IMR-90 (cell line): ENCODE data around the gene NLGN1. TPM values are rescaled to one million over a fixed set of nuclear protein-coding genes. Genes with fewer than 3 reads are reported as not detected.

Experiments used
- ATAC-seq: fragments of 200-7000 bp; cut with Tn5 transposase; 2 replicates; pipeline ENCODE4 v1.9.1; 2020; ENCODE audit warnings: low read depth, mild to moderate bottlenecking, moderate library complexity
- BruUV-seq: library from RNA; stranded (reverse); fragments of 400-500 nt; replicated peaks from 2 replicates; lab custom pipeline; 2021; lab: Mats Ljungman, UMichigan
- CTCF ChIA-PET: fragments of 300-600 bp; formaldehyde crosslinking; extraction: SDS; loops from one replicate; lab custom pipeline; 2021; ENCODE audit warnings: antibody characterized with exemption; lab: Yijun Ruan, JAX
- POLR2A ChIA-PET: fragments of 300-600 bp; sonication (Branson Sonifier 250); formaldehyde crosslinking; loops from one replicate; lab custom pipeline; 2022; ENCODE audit warnings: antibody characterized with exemption; ENCODE audit not compliant: unreplicated experiment; lab: Charles Lee
- DNase-seq: peaks from one replicate; pipeline ENCODE4 v3.0.0; 2013
- H2AFZ ChIP-seq: replicated peaks from 2 replicates; pipeline ENCODE3; 2013; ENCODE audit warnings: low read length, mild to moderate bottlenecking; ENCODE audit not compliant: poor library complexity
- H2AK5ac ChIP-seq: 2 replicates; pipeline ENCODE4 v1.6.1; 2013; ENCODE audit warnings: low read depth, low read length, inconsistent platforms
- H2AK9ac ChIP-seq: replicated peaks from 2 replicates; pipeline ENCODE3; 2013; ENCODE audit warnings: mild to moderate bottlenecking, low read depth, low read length, moderate library complexity; ENCODE audit not compliant: poor library complexity
- H2BK120ac ChIP-seq: 2 replicates; pipeline ENCODE4 v1.6.1; 2013; ENCODE audit warnings: low read depth, low read length, inconsistent platforms
- H2BK15ac ChIP-seq: 3 replicates; pipeline ENCODE4 v1.6.1; 2013; ENCODE audit warnings: low read depth, low read length, inconsistent platforms
- H2BK20ac ChIP-seq: 2 replicates; pipeline ENCODE4 v1.6.1; 2013; ENCODE audit warnings: low read depth, mild to moderate bottlenecking, inconsistent platforms, low read length, moderate library complexity
- H2BK5ac ChIP-seq: 2 replicates; pipeline ENCODE4 v1.6.1; 2013; ENCODE audit warnings: mild to moderate bottlenecking, low read depth, low read length, inconsistent platforms; ENCODE audit not compliant: poor library complexity, severe bottlenecking
- H3K14ac ChIP-seq: replicated peaks from 2 replicates; pipeline ENCODE4 v1.6.1; 2013; ENCODE audit warnings: low read depth, low read length, inconsistent platforms
- H3K18ac ChIP-seq: 2 replicates; pipeline ENCODE4 v1.6.1; 2013; ENCODE audit warnings: low read depth, low read length, control low read depth
- H3K23ac ChIP-seq: 2 replicates; pipeline ENCODE4 v1.6.1; 2013; ENCODE audit warnings: low read depth, low read length, inconsistent platforms
- H3K27ac ChIP-seq: 2 replicates; pipeline ENCODE4 v1.5.1; 2013; ENCODE audit warnings: mild to moderate bottlenecking, control low read depth, low read length; ENCODE audit not compliant: insufficient read depth
- H3K27me3 ChIP-seq: 2 replicates; pipeline ENCODE4 v1.6.1; 2013; ENCODE audit warnings: low read length; ENCODE audit not compliant: control insufficient read depth, insufficient read depth
- H3K36me3 ChIP-seq: 2 replicates; pipeline ENCODE4 v1.6.1; 2013; ENCODE audit warnings: low read length, mixed read lengths; ENCODE audit not compliant: control insufficient read depth, insufficient read depth
- H3K4ac ChIP-seq: 2 replicates; pipeline ENCODE4 v1.6.1; 2013; ENCODE audit warnings: low read depth, low read length, inconsistent platforms
- H3K4me1 ChIP-seq: 2 replicates; pipeline ENCODE4 v1.6.1; 2013; ENCODE audit warnings: low read length, mixed read lengths; ENCODE audit not compliant: control insufficient read depth, insufficient read depth
- H3K4me2 ChIP-seq: 2 replicates; pipeline ENCODE4 v1.6.1; 2013; ENCODE audit warnings: low read depth, mild to moderate bottlenecking, control low read depth, low read length, moderate library complexity
- H3K4me3 ChIP-seq: 2 replicates; pipeline ENCODE4 v1.5.1; 2013; ENCODE audit warnings: low read depth, mild to moderate bottlenecking, control low read depth, low read length, moderate library complexity; ENCODE audit not compliant: insufficient read depth
- H3K56ac ChIP-seq: 2 replicates; pipeline ENCODE4 v1.6.1; 2013; ENCODE audit warnings: low read length, inconsistent platforms; ENCODE audit not compliant: insufficient read depth; ENCODE audit errors: extremely low read depth
- H3K79me1 ChIP-seq, 2 experiments: 2 replicates each; pipeline ENCODE4 v1.6.1; 2013; ENCODE audit warnings: low read length in 2 of 2, inconsistent platforms in 1 of 2, low read depth in 1 of 2
- H3K9ac ChIP-seq: 2 replicates; pipeline ENCODE4 v1.6.1; 2013; ENCODE audit warnings: low read depth, low read length, control low read depth
- H3K9me1 ChIP-seq: 2 replicates; pipeline ENCODE4 v1.6.1; 2013; ENCODE audit warnings: low read length, inconsistent platforms; ENCODE audit not compliant: insufficient read depth
- H3K9me3 ChIP-seq: 2 replicates; pipeline ENCODE4 v1.6.1; 2013; ENCODE audit warnings: low read length; ENCODE audit not compliant: control insufficient read depth, insufficient read depth
- H4K20me1 ChIP-seq: 2 replicates; pipeline ENCODE4 v1.6.1; 2013; ENCODE audit warnings: low read length, inconsistent platforms; ENCODE audit not compliant: insufficient read depth
- H4K5ac ChIP-seq: 2 replicates; pipeline ENCODE4 v1.6.1; 2013; ENCODE audit warnings: mild to moderate bottlenecking, low read depth, low read length, control low read depth
- H4K8ac ChIP-seq, 2 experiments: 2 replicates each; pipeline ENCODE4 v1.6.1; 2013; ENCODE audit warnings: low read depth in 2 of 2, low read length in 2 of 2, control low read depth in 1 of 2, inconsistent platforms in 1 of 2
- H4K91ac ChIP-seq: 2 replicates; pipeline ENCODE4 v1.6.1; 2013; ENCODE audit warnings: low read depth, low read length, inconsistent platforms; ENCODE audit not compliant: insufficient read depth
- BHLHE40 ChIP-seq: fragments of 150-350 bp; IDR thresholded peaks from 2 replicates; pipeline ENCODE4 v1.6.1; 2016; ENCODE audit warnings: mild to moderate bottlenecking, low read depth, low read length
- NFE2L2 ChIP-seq: fragments of 150-350 bp; IDR thresholded peaks from 2 replicates; pipeline ENCODE4 v1.6.1; 2016; ENCODE audit warnings: low read depth, mild to moderate bottlenecking, low read length
- POLR2A ChIP-seq: IDR thresholded peaks from 2 replicates; pipeline ENCODE4 v1.6.1; 2012; ENCODE audit warnings: mild to moderate bottlenecking, low read depth, low read length
- RAD21 ChIP-seq: IDR thresholded peaks from 2 replicates; pipeline ENCODE4 v1.6.1; 2012; ENCODE audit warnings: low read length, improper control_type of control experiment
- RCOR1 ChIP-seq: IDR thresholded peaks from 2 replicates; pipeline ENCODE4 v1.6.1; 2012; ENCODE audit warnings: mild to moderate bottlenecking, low read length, improper control_type of control experiment; ENCODE audit not compliant: insufficient replicate concordance
- WGBS, 2 experiments: methylation state at CpG; one replicate each; pipeline versions ENCODE4 v1.1.5 to v1.1.7; 2013; ENCODE audit warnings: missing lambda C conversion rate in 2 of 2; ENCODE audit not compliant: insufficient read length in 1 of 2; ENCODE audit errors: extremely low coverage in 2 of 2; 5-methylcytosine and 5-hydroxymethylcytosine counted together
- dilution Hi-C: fragments of 300-500 bp; cut with HindIII; formaldehyde crosslinking; loops from one replicate; pipeline ENCODE4 v1.14.3; 2018; ENCODE audit warnings: low sequenced_read_pairs; ENCODE audit not compliant: unreplicated experiment
- in situ Hi-C: fragments of 300-500 bp; cut with MboI; formaldehyde crosslinking; loops from 3 replicates; pipeline ENCODE4 v1.14.3; 2019; ENCODE audit warnings: low sequenced_read_pairs, inconsistent platforms, mixed read lengths
- intact Hi-C: fragments of 100-400 bp; cut with micrococcal nuclease; formaldehyde crosslinking; loops from 2 replicates; pipeline ENCODE4 v1.10.0; 2022
- polyA plus RNA-seq, 3 experiments: library from polyadenylated mRNA; depleted of rRNA; stranded (reverse); fragments of >200 nt; gene quantifications; 2 replicates each; pipeline ENCODE4 v1.2.3, GENCODE V29; 2012; ENCODE audit warnings: low replicate concordance in 1 of 3
- total RNA-seq: library from RNA; depleted of rRNA; stranded (reverse); fragments of >200 nt; gene quantifications from 2 replicates; pipeline ENCODE4 v1.2.3, GENCODE V29; 2012
- TF ChIP-seq, protein P1 (sequence below): fragments of 150-350 bp; IDR thresholded peaks from 2 replicates; pipeline ENCODE4 v1.6.1; 2016; ENCODE audit warnings: low read depth, mild to moderate bottlenecking, low read length, moderate library complexity, borderline replicate concordance

Gene NLGN1
- total and polyA plus RNA-seq, 2 of the 4 experiments (the other 2 are of a cell fraction) = 1.8 to 12.5 TPM

DNA sequence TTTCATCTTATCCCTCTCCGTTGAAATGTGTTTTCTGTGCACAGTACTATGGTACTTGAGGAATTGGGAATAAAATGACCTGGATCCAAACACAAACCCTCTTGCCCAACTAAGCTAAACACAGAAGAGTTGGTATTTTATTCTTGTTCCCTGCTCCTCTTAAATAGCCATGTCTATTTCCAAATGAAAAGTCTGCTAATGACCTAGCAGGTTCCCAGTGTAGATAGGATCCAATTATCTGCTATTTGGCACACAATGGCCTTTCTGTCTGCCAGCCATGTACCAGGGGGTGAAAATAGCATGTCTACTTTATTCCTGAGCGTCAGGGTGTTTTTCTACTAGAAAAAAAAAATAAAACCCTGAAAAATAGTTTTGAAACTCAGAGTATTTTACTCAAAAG lies 804.6 kb downstream of the NLGN1 start:
- CTCF ChIA-PET = no interaction called here
- no peak overlapping the region for H2AFZ ChIP-seq
- H4K20me1 ChIP-seq = no peaks in the 10 kb centered on the region
- no TSS peak for BruUV-seq
- no peak overlapping the region for H3K56ac ChIP-seq
- H4K91ac ChIP-seq = 0 out of 2 replicates have a peak overlapping the region, but pooled peaks have one; percentile 21
- no peak overlapping the region for H3K4me3 ChIP-seq
- no peak overlapping the region for H2AK9ac ChIP-seq
- no peak overlapping the region for H2BK20ac ChIP-seq
- POLR2A ChIA-PET = no interaction called here
- dilution Hi-C loops = no loop called here
- no peak overlapping the region for H3K9ac ChIP-seq
- H2BK15ac ChIP-seq = no peak overlapping the region
- no peaks in the 10 kb centered on the region for H3K27me3 ChIP-seq
- in situ Hi-C loops = no loop called here
- no CpG with 5 or more reads among the region's 2 CpGs for WGBS, 2 experiments
- H3K14ac ChIP-seq = no peak overlapping the region
- TF ChIP-seq NFE2L2 (no peak), POLR2A (no peak), BHLHE40 (no peak), RCOR1 (no peak), RAD21 (no peak)
- TF ChIP-seq, protein P1, sequence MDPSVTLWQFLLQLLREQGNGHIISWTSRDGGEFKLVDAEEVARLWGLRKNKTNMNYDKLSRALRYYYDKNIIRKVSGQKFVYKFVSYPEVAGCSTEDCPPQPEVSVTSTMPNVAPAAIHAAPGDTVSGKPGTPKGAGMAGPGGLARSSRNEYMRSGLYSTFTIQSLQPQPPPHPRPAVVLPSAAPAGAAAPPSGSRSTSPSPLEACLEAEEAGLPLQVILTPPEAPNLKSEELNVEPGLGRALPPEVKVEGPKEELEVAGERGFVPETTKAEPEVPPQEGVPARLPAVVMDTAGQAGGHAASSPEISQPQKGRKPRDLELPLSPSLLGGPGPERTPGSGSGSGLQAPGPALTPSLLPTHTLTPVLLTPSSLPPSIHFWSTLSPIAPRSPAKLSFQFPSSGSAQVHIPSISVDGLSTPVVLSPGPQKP = no peak
- no peaks in the 10 kb centered on the region for H3K79me1 ChIP-seq
- no peaks in the 10 kb centered on the region for H3K9me3 ChIP-seq
- H3K27ac ChIP-seq = no peak overlapping the region
- no peak overlapping the region for H3K23ac ChIP-seq
- no peak overlapping the region for H4K8ac ChIP-seq
- no peak for ATAC-seq
- intact Hi-C loops = no loop called here
- H3K18ac ChIP-seq = no peak overlapping the region
- H3K4me2 ChIP-seq = no peak overlapping the region
- H3K36me3 ChIP-seq = no peaks in the 10 kb centered on the region
- H2AK5ac ChIP-seq = no peak overlapping the region
- H3K4ac ChIP-seq = no peak overlapping the region
- H3K9me1 ChIP-seq = no peaks in the 10 kb centered on the region
- DNase-seq = no peak
- H4K5ac ChIP-seq = no peak overlapping the region
- no peak overlapping the region for H2BK5ac ChIP-seq
- H2BK120ac ChIP-seq = no peak overlapping the region
- peaks cover 5% of the 10 kb centered on the region for H3K4me1 ChIP-seq
